Liver (tissue), 2 donors: ENCODE data around the gene NBPF1.
"Not testable (repeated sequence)": the region's sequence is repeated elsewhere in the genome, so short reads cannot be mapped to it uniquely, and the experiment has no call there.

Experiments used
- GABPA ChIP-seq, 2 donors: IDR thresholded peaks in 1 of 2; conservative IDR thresholded peaks in 1 of 2; 2 replicates each; pipeline ENCODE4 v1.6.1; 2016; ENCODE audit warnings: antibody characterized with exemption in 2 of 2, mild to moderate bottlenecking in 1 of 2, moderate library complexity in 1 of 2
- JUND ChIP-seq, 2 donors: IDR thresholded peaks; 2 replicates each; pipeline ENCODE4 v1.6.1; 2016; ENCODE audit warnings: antibody characterized with exemption in 2 of 2
- TF ChIP-seq, protein P1 (sequence below): IDR thresholded peaks from 2 replicates; pipeline ENCODE4 v1.6.1; 2016; ENCODE audit warnings: antibody characterized with exemption, mild to moderate bottlenecking
- donor health status: healthy.

DNA sequence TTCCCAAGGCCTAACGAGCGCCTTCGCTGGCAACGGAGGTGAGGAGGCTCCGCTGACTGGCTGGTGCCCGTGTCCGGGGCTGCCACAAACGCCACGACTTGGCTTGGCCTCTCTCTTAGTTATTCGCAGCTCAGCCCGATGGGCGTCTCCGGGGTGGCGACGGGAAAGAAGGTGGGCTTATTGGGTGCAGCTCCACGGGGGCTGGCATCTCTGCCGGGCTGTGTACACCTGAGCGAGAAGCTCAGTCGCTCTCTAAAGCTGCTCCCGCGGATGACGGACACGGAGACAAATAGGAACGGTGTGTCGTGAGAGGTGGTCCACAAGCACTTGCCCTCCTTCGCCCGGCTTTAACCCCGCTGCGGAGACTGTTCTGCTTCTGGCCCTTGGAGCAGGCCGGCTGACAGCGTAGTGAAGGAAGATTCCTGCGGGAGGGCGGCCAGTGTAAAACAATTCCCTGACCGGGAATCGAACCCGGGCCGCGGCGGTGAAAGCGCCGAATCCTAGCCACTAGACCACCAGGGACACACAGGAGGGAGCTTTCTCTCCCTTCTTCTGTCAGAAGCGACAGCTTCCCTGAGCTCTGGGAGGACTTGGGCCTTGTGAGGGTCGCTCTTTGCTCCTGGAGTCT lies 78.4 kb downstream of the NBPF1 start:
- TF ChIP-seq, protein P1, sequence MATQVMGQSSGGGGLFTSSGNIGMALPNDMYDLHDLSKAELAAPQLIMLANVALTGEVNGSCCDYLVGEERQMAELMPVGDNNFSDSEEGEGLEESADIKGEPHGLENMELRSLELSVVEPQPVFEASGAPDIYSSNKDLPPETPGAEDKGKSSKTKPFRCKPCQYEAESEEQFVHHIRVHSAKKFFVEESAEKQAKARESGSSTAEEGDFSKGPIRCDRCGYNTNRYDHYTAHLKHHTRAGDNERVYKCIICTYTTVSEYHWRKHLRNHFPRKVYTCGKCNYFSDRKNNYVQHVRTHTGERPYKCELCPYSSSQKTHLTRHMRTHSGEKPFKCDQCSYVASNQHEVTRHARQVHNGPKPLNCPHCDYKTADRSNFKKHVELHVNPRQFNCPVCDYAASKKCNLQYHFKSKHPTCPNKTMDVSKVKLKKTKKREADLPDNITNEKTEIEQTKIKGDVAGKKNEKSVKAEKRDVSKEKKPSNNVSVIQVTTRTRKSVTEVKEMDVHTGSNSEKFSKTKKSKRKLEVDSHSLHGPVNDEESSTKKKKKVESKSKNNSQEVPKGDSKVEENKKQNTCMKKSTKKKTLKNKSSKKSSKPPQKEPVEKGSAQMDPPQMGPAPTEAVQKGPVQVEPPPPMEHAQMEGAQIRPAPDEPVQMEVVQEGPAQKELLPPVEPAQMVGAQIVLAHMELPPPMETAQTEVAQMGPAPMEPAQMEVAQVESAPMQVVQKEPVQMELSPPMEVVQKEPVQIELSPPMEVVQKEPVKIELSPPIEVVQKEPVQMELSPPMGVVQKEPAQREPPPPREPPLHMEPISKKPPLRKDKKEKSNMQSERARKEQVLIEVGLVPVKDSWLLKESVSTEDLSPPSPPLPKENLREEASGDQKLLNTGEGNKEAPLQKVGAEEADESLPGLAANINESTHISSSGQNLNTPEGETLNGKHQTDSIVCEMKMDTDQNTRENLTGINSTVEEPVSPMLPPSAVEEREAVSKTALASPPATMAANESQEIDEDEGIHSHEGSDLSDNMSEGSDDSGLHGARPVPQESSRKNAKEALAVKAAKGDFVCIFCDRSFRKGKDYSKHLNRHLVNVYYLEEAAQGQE: not testable (repeated sequence)
- TF ChIP-seq GABPA (IDR thresholded peaks at IDR 0.05 in 1 of 2, conservative IDR thresholded peaks at IDR 0.05 in 1 of 2); JUND (IDR thresholded peaks at IDR 0.05): not testable (repeated sequence)
